NB4 (cell line): ENCODE data around the gene AGPAT1.
"Not testable (repeated sequence)": the region's sequence is repeated elsewhere in the genome, so short reads cannot be mapped to it uniquely, and the experiment has no call there.

ENCODE experiments used
- CTCF ChIP-seq: IDR thresholded peaks from one replicate; pipeline ENCODE4 v1.5.1; 2012; ENCODE audit warnings: low read depth, low read length
- MYC ChIP-seq: IDR thresholded peaks from 2 replicates; pipeline ENCODE4 v1.6.1; 2011; ENCODE audit warnings: low read depth, low read length
- POLR2A ChIP-seq: IDR thresholded peaks from 2 replicates; pipeline ENCODE4 v1.6.1; 2011; ENCODE audit warnings: mild to moderate bottlenecking; ENCODE audit not compliant: insufficient read length; ENCODE audit errors: extremely low read depth

GRCh38 chr6:32185681-32186131 is 9.8 kb upstream of the AGPAT1 start:
- TF ChIP-seq CTCF, POLR2A, MYC: not testable (repeated sequence)
